Liver (tissue), 3 donors: Measurements from ENCODE around the gene MCMBP.

Experiments
- ATF3 ChIP-seq: IDR thresholded peaks from 2 replicates; pipeline ENCODE4 v1.6.1; 2016; ENCODE audit warnings: antibody characterized with exemption
- CTCF ChIP-seq: fragments of 150-350 bp; IDR thresholded peaks from 2 replicates; pipeline ENCODE4 v1.5.1; 2017; ENCODE audit warnings: improper control_type of control experiment, low read depth, low read length; ENCODE audit not compliant: missing input control
- EGR1 ChIP-seq, 2 donors: IDR thresholded peaks; 2 replicates each; pipeline ENCODE4 v1.6.1; 2016 to 2018; ENCODE audit warnings: antibody characterized with exemption in 2 of 2, low read depth in 2 of 2
- GABPA ChIP-seq, 2 donors: IDR thresholded peaks in 1 of 2; conservative IDR thresholded peaks in 1 of 2; 2 replicates each; pipeline ENCODE4 v1.6.1; 2016; ENCODE audit warnings: antibody characterized with exemption in 2 of 2, mild to moderate bottlenecking in 1 of 2, moderate library complexity in 1 of 2
- HNF4A ChIP-seq, 2 donors: conservative IDR thresholded peaks; 2 replicates each; pipeline ENCODE4 v1.6.1; 2016; ENCODE audit warnings: antibody characterized with exemption in 2 of 2, mild to moderate bottlenecking in 2 of 2
- HNF4G ChIP-seq: IDR thresholded peaks from 2 replicates; pipeline ENCODE4 v1.6.1; 2016; ENCODE audit warnings: antibody characterized with exemption
- JUND ChIP-seq, 2 donors: IDR thresholded peaks; 2 replicates each; pipeline ENCODE4 v1.6.1; 2016; ENCODE audit warnings: antibody characterized with exemption in 2 of 2
- MAX ChIP-seq: IDR thresholded peaks from 2 replicates; pipeline ENCODE4 v1.6.1; 2016; ENCODE audit warnings: antibody characterized with exemption
- RAD21 ChIP-seq, 2 donors: IDR thresholded peaks; 2 replicates each; pipeline ENCODE4 v1.6.1; 2016; ENCODE audit warnings: antibody characterized with exemption in 2 of 2, mild to moderate bottlenecking in 2 of 2
- REST ChIP-seq: IDR thresholded peaks from 2 replicates; pipeline ENCODE4 v1.6.1; 2016; ENCODE audit warnings: antibody characterized with exemption, mild to moderate bottlenecking
- RXRA ChIP-seq, 2 donors: IDR thresholded peaks; 2 replicates each; pipeline ENCODE4 v1.6.1; 2017 to 2018; ENCODE audit warnings: antibody characterized with exemption in 2 of 2, mild to moderate bottlenecking in 1 of 2
- SP1 ChIP-seq: IDR thresholded peaks from 2 replicates; pipeline ENCODE4 v1.6.1; 2018; ENCODE audit warnings: antibody characterized with exemption, mild to moderate bottlenecking
- YY1 ChIP-seq: IDR thresholded peaks from 2 replicates; pipeline ENCODE4 v1.6.1; 2016; ENCODE audit warnings: antibody characterized with exemption, mild to moderate bottlenecking
- ZBTB33 ChIP-seq: IDR thresholded peaks from 2 replicates; pipeline ENCODE4 v1.6.1; 2016; ENCODE audit warnings: antibody characterized with exemption
- donor health status: healthy.
- donor health status: healthy.

- peak; percentile 11 for TF ChIP-seq CTCF
- TF ChIP-seq YY1: peak; percentile 100
- TF ChIP-seq MAX: peak; percentile 95
- TF ChIP-seq ATF3: no peak
- TF ChIP-seq GABPA (IDR thresholded peaks at IDR 0.05 in 1 of 2, conservative IDR thresholded peaks at IDR 0.05 in 1 of 2): peak; percentile 92 to 98
- TF ChIP-seq REST: no peak
- peak in 1 of 2 donors; percentile 13 for TF ChIP-seq JUND (IDR thresholded peaks at IDR 0.05)
- TF ChIP-seq RXRA (IDR thresholded peaks at IDR 0.05): peak; percentile 46 to 69
- TF ChIP-seq SP1: peak; percentile 53
- peak in 1 of 2 donors; percentile 5 for TF ChIP-seq RAD21 (IDR thresholded peaks at IDR 0.05)
- peak; percentile 85 to 86 for TF ChIP-seq EGR1 (IDR thresholded peaks at IDR 0.05; ENCODE audit: low read depth in 2 of 2)
- no peak for TF ChIP-seq HNF4G
- peak; percentile 7 to 23 for TF ChIP-seq HNF4A (conservative IDR thresholded peaks at IDR 0.05)
- TF ChIP-seq ZBTB33: peak; percentile 87
Observed at GRCh38 chr10:119892188-119893065, 19.8 kb upstream of the MCMBP start, which contains the start of gene SEC23IP.
